Upper lobe of left lung (tissue), 4 donors: Measurements from ENCODE around the gene MAGI2.

ENCODE experiments used
- CTCF ChIP-seq, 6 experiments: fragments of 450-650 bp in 4 of 6; fragments of 200-600 bp in 2 of 6; sonication (generic) in 2 of 6; IDR thresholded peaks; one replicate each; pipeline ENCODE4 v1.5.1; 2016 to 2019; ENCODE audit warnings: antibody characterized with exemption in 6 of 6
- POLR2AphosphoS5 ChIP-seq, 2 donors: sonication (generic); formaldehyde crosslinking; IDR thresholded peaks; one replicate each; pipeline ENCODE4 v1.5.1; 2017; ENCODE audit warnings: antibody characterized with exemption in 2 of 2

DNA sequence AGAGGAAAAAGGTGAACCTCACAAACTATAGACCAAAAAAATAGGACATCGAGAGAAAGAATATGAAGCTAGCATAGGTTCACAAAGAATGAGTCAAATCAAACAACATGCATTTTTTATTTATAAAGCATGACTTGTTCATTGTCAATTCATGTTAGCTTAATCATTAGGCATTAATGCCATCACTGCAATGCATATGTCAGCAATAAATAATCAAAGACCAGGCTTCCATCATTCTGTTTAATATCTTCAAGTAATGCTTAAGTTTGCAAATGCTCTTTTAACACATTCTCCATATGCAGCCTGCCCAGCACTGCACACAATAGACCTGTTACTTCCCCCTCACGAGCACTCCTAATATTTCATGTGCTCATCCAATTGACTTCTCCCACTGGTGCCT, 8.9 kb upstream of the MAGI2 start:
- no peak for TF ChIP-seq CTCF (IDR thresholded peaks at IDR 0.05)
- no peak for TF ChIP-seq POLR2AphosphoS5 (IDR thresholded peaks at IDR 0.05)
